B cell (primary cell): ENCODE measurements around the gene MAB21L3. TPM values are rescaled to one million over a fixed set of nuclear protein-coding genes. Genes with fewer than 3 reads are reported as not detected.

Experiments used
- ATAC-seq: fragments of 200-7000 bp; cut with Tn5 transposase; one replicate; pipeline ENCODE4 v1.10.0; 2021; ENCODE audit warnings: low read depth, mild to moderate bottlenecking, moderate number of reproducible peaks, moderate library complexity
- CTCF ChIA-PET: fragments of 350-600 bp; sonication (Branson Sonifier 250); formaldehyde crosslinking; loops from one replicate; lab custom pipeline; 2021; ENCODE audit warnings: antibody characterized with exemption, inconsistent platforms; lab: Charles Lee
- POLR2A ChIA-PET: fragments of 350-600 bp; sonication (Branson Sonifier 250); formaldehyde crosslinking; loops from one replicate; lab custom pipeline; 2021; ENCODE audit warnings: antibody characterized with exemption; lab: Charles Lee
- DNase-seq: peaks from one replicate; pipeline ENCODE4 v3.0.0; 2013
- H2AFZ ChIP-seq: 2 replicates; pipeline ENCODE4 v1.6.1; 2012; ENCODE audit warnings: mild to moderate bottlenecking, low read depth, low read length; ENCODE audit not compliant: insufficient read depth, poor library complexity, severe bottlenecking
- H3K27ac ChIP-seq, 2 donors: 1 replicate in 1 of 2; 2 replicates in 1 of 2; pipeline ENCODE4 v1.5.1; 2012 to 2013; ENCODE audit warnings: low read length in 2 of 2, mild to moderate bottlenecking in 2 of 2, moderate library complexity in 1 of 2
- H3K27me3 ChIP-seq, 4 experiments: fragments of 200-600 bp in 1 of 4; sonication (generic) in 1 of 4; replicated peaks in 1 of 4; 1 replicate in 2 of 4; 2 replicates in 2 of 4; pipeline versions ENCODE4 v1.6.1 to v1.7.0; 2013 to 2016; ENCODE audit warnings: low read length in 3 of 4, mild to moderate bottlenecking in 2 of 4, mixed read lengths in 1 of 4, moderate library complexity in 1 of 4; ENCODE audit not compliant: insufficient read depth in 4 of 4, control insufficient read depth in 3 of 4; ENCODE audit errors: control extremely low read depth in 1 of 4
- H3K36me3 ChIP-seq, 2 experiments: replicated peaks in 1 of 2; 1 replicate in 1 of 2; 2 replicates in 1 of 2; pipeline versions ENCODE4 v1.6.1 to v1.7.1; 2013; ENCODE audit warnings: low read length in 1 of 2; ENCODE audit not compliant: insufficient read depth in 2 of 2, control insufficient read depth in 1 of 2; ENCODE audit errors: control extremely low read depth in 1 of 2, extremely low read depth in 1 of 2
- H3K4me1 ChIP-seq, 2 donors: fragments of 200-600 bp in 1 of 2; sonication (generic) in 1 of 2; 1 replicate in 1 of 2; 2 replicates in 1 of 2; pipeline versions ENCODE4 v1.5.1 to v1.6.1; 2013 to 2017; ENCODE audit warnings: low read length in 2 of 2; ENCODE audit not compliant: control insufficient read depth in 2 of 2, insufficient read depth in 2 of 2
- H3K4me2 ChIP-seq: replicated peaks from 2 replicates; pipeline ENCODE3; 2012; ENCODE audit warnings: mild to moderate bottlenecking, low read depth, low read length; ENCODE audit not compliant: poor library complexity, severe bottlenecking
- H3K4me3 ChIP-seq, 5 experiments: fragments of 200-600 bp in 1 of 5; sonication (generic) in 1 of 5; 1 replicate in 3 of 5; 2 replicates in 2 of 5; pipeline versions ENCODE4 v1.5.1 to v1.7.0; 2011 to 2016; ENCODE audit warnings: low read length in 4 of 5, mild to moderate bottlenecking in 4 of 5, low read depth in 2 of 5, control low read depth in 1 of 5, moderate library complexity in 1 of 5; ENCODE audit not compliant: insufficient read depth in 1 of 5; ENCODE audit errors: control extremely low read depth in 1 of 5, extremely low read depth in 1 of 5
- H3K79me2 ChIP-seq: fragments of 200-600 bp; sonication (generic); one replicate; pipeline ENCODE4 v1.6.0; 2016; ENCODE audit warnings: low read length; ENCODE audit not compliant: control insufficient read depth, insufficient read depth
- H3K9ac ChIP-seq: fragments of 200-600 bp; sonication (generic); 2 replicates; pipeline ENCODE4 v1.6.1; 2017; ENCODE audit warnings: mild to moderate bottlenecking, low read length, moderate library complexity
- H3K9me3 ChIP-seq, 3 donors: one replicate each; pipeline versions ENCODE4 v1.6.1 to v1.7.1; 2013; ENCODE audit warnings: low read length in 2 of 3; ENCODE audit not compliant: control insufficient read depth in 2 of 3, insufficient read depth in 1 of 3; ENCODE audit errors: control extremely low read depth in 1 of 3
- H4K20me1 ChIP-seq: 2 replicates; pipeline ENCODE4 v1.6.0; 2012; ENCODE audit warnings: mild to moderate bottlenecking, low read length; ENCODE audit not compliant: insufficient read depth, control insufficient read depth, poor library complexity, severe bottlenecking
- H3K27ac Mint-ChIP-seq: one replicate; pipeline ENCODE4 v1.8.0; 2021; ENCODE audit warnings: mixed read lengths
- H3K27me3 Mint-ChIP-seq: one replicate; pipeline ENCODE4 v1.8.0; 2021; ENCODE audit warnings: mixed read lengths
- H3K4me1 Mint-ChIP-seq: one replicate; pipeline ENCODE4 v1.8.0; 2021; ENCODE audit warnings: mixed read lengths
- H3K4me3 Mint-ChIP-seq: one replicate; pipeline ENCODE4 v1.8.0; 2021; ENCODE audit warnings: mixed read lengths
- H3K9me3 Mint-ChIP-seq: one replicate; pipeline ENCODE4 v1.8.0; 2022; ENCODE audit warnings: mixed read lengths; ENCODE audit not compliant: insufficient read depth
- CTCF ChIP-seq: fragments of 200-600 bp; IDR thresholded peaks from one replicate; pipeline ENCODE4 v1.8.0; 2022; ENCODE audit warnings: antibody characterized with exemption, mild to moderate bottlenecking
- EZH2 ChIP-seq: IDR thresholded peaks from 2 replicates; pipeline ENCODE4 v1.6.1; 2012; ENCODE audit warnings: borderline replicate concordance, low read depth, mild to moderate bottlenecking, moderate library complexity, low read length; ENCODE audit not compliant: insufficient read depth, poor library complexity, severe bottlenecking
- WGBS: methylation state at CpG from one replicate; pipeline ENCODE4 v1.1.5; 2013; ENCODE audit warnings: missing lambda C conversion rate; ENCODE audit not compliant: insufficient coverage; 5-methylcytosine and 5-hydroxymethylcytosine counted together
- intact Hi-C: fragments of 100-400 bp; cut with micrococcal nuclease; formaldehyde crosslinking; loops from one replicate; pipeline ENCODE4 v1.10.0; 2022
- polyA plus RNA-seq: library from polyadenylated mRNA; depleted of rRNA; stranded (reverse); fragments of >200 nt; gene quantifications from 2 replicates; pipeline ENCODE4 v1.2.3, GENCODE V29; 2012
- total RNA-seq, 2 donors: library from RNA; stranded (reverse); fragments of 120-200 nt in 1 of 2; gene quantifications; 1 replicate in 1 of 2; 2 replicates in 1 of 2; pipeline versions ENCODE4 v1.2.3 to v1.2.4, GENCODE V29; 2013 to 2022

Gene MAB21L3
- total and polyA plus RNA-seq, 2 donors (not counting 1 experiment from before 2014, with no cell fraction given) = not detected

GRCh38 chr1:116148967-116149366, 37.8 kb downstream of the MAB21L3 start:
- Histone ChIP-seq H3K4me3 (no peak overlapping the region), H3K9ac (no peak overlapping the region), H4K20me1 (no peaks in the 10 kb centered on the region), H3K4me2 (no peak overlapping the region), H3K27ac (no peak overlapping the region), H2AFZ (no peak overlapping the region), H3K36me3 (no peaks in the 10 kb centered on the region), H3K27me3 (peaks cover 0 to 3% (median under 1%) of the 10 kb centered on the region in 4 experiments), H3K9me3 (peaks cover 0 to 9% (median 1%) of the 10 kb centered on the region in 3 donors), H3K79me2 (no peaks in the 10 kb centered on the region), H3K4me1 (peaks cover 7 to 11% of the 10 kb centered on the region in 2 donors)
- ATAC-seq = no peak
- ChIA-PET POLR2A (no interaction called here), CTCF (interaction anchor here (0.8 to 17.3 kb wide), 5 partner anchors 10 to 350 kb away, joined by 3 to 578 read pairs (median 20); no protein-coding TSS in a partner anchor)
- Mint-ChIP-seq H3K4me1 (peaks cover 8% of the 10 kb centered on the region), H3K27me3 (peaks cover 28% of the 10 kb centered on the region), H3K27ac (no peak overlapping the region), H3K9me3 (peaks cover 6% of the 10 kb centered on the region), H3K4me3 (no peak overlapping the region)
- DNase-seq = no peak
- no peak for TF ChIP-seq EZH2
- TF ChIP-seq CTCF = no peak
- WGBS = 96% methylated on average over 2 of the region's 3 CpGs
- intact Hi-C loops = no loop called here

GRCh38 chr1:116150368-116150767, 39.2 kb downstream of the MAB21L3 start:
- POLR2A ChIA-PET = interaction anchor here (0.6 kb wide), 1 partner anchor 406 kb away, joined by 3 read pairs; no protein-coding TSS in a partner anchor
- no peak overlapping the region for H3K4me3 Mint-ChIP-seq
- Histone ChIP-seq H3K4me1 (peaks cover 7 to 11% of the 10 kb centered on the region in 2 donors), H3K4me3 (no peak overlapping the region), H3K9me3 (no peaks in the 10 kb centered on the region), H3K36me3 (no peaks in the 10 kb centered on the region), H3K79me2 (no peaks in the 10 kb centered on the region), H3K27ac (no peak overlapping the region), H4K20me1 (no peaks in the 10 kb centered on the region), H3K9ac (no peak overlapping the region), H3K27me3 (no peaks in the 10 kb centered on the region), H3K4me2 (no peak overlapping the region), H2AFZ (no peak overlapping the region)
- DNase-seq = no peak
- H3K4me1 Mint-ChIP-seq = peaks cover 8% of the 10 kb centered on the region
- intact Hi-C loops = loop anchor here (5.0 kb wide), 1 partner anchor 227 kb away; no protein-coding TSS in a partner anchor
- CTCF ChIA-PET = interaction anchor here (0.8 to 17.3 kb wide), 7 partner anchors 11 to 424 kb away, joined by 3 to 578 read pairs (median 6); no protein-coding TSS in a partner anchor
- TF ChIP-seq EZH2 = no peak
- TF ChIP-seq CTCF = no peak
- H3K9me3 Mint-ChIP-seq = no peaks in the 10 kb centered on the region
- H3K27me3 Mint-ChIP-seq = peaks cover 20% of the 10 kb centered on the region
- no peak for ATAC-seq
- 100% methylated on average over 2 of the region's 4 CpGs for WGBS
- H3K27ac Mint-ChIP-seq = no peak overlapping the region
